OCI-LY3 (cell line): Measurements from ENCODE around the gene GRAMD1A.
"Not testable (repeated sequence)": the region's sequence is repeated elsewhere in the genome, so short reads cannot be mapped to it uniquely, and the experiment has no call there.

Experiments
- H2AFZ ChIP-seq: fragments of 200-600, 300-600 bp; shearing (Covaris generic); 2 replicates; pipeline ENCODE4 v1.6.0; 2014; ENCODE audit warnings: antibody characterized with exemption, low read depth, low read length
- H3K27ac ChIP-seq: fragments of 200-600, 300-600 bp; sonication (generic); 2 replicates; pipeline ENCODE4 v1.5.1; 2014; ENCODE audit warnings: mild to moderate bottlenecking, low read length, moderate library complexity, mixed read lengths
- H3K27me3 ChIP-seq: fragments of 200-600, 300-600 bp; sonication (generic); 2 replicates; pipeline ENCODE4 v1.6.1; 2014; ENCODE audit warnings: low read depth, low read length, mixed read lengths
- H3K36me3 ChIP-seq: fragments of 200-600, 300-600 bp; sonication (generic); replicated peaks from 2 replicates; pipeline ENCODE3; 2014; ENCODE audit warnings: low read depth, low read length, mixed read lengths
- H3K4me1 ChIP-seq: fragments of 300-600, 200-600 bp; sonication (generic); 2 replicates; pipeline ENCODE4 v1.6.1; 2014; ENCODE audit warnings: low read length, mixed read lengths
- H3K4me2 ChIP-seq: fragments of 200-600, 300-600 bp; sonication (generic); 2 replicates; pipeline ENCODE4 v1.6.1; 2014; ENCODE audit warnings: low read length, mixed read lengths
- H3K4me3 ChIP-seq: fragments of 300-600, 200-600 bp; sonication (generic); 2 replicates; pipeline ENCODE4 v1.5.1; 2014; ENCODE audit warnings: antibody characterized with exemption, mild to moderate bottlenecking, low read length, moderate library complexity
- H3K79me2 ChIP-seq: fragments of 300-600, 200-600 bp; shearing (Covaris generic); 2 replicates; pipeline ENCODE4 v1.6.1; 2014; ENCODE audit warnings: mild to moderate bottlenecking, low read length, mixed read lengths
- H3K9ac ChIP-seq: fragments of 300-600, 200-600 bp; shearing (Covaris generic); 2 replicates; pipeline ENCODE4 v1.6.0; 2014; ENCODE audit warnings: mild to moderate bottlenecking, low read length, moderate library complexity
- H3K9me3 ChIP-seq: fragments of 200-600, 300-600 bp; shearing (Covaris generic); 2 replicates; pipeline ENCODE4 v1.6.1; 2014; ENCODE audit warnings: low read length, mixed read lengths; ENCODE audit not compliant: insufficient read depth
- H4K20me1 ChIP-seq: fragments of 200-600, 300-600 bp; sonication (generic); 2 replicates; pipeline ENCODE4 v1.6.1; 2016; ENCODE audit warnings: low read length, mixed read lengths; ENCODE audit not compliant: insufficient read depth
- EZH2phosphoT487 ChIP-seq: fragments of 200-600 bp; shearing (Covaris generic); IDR thresholded peaks from 2 replicates; pipeline ENCODE4 v1.6.1; 2018; ENCODE audit warnings: antibody characterized with exemption, mixed run types, low read depth
- TF ChIP-seq, protein P1 (sequence below): fragments of 200-600, 300-600 bp; sonication (generic); IDR thresholded peaks from 2 replicates; pipeline ENCODE4 v1.5.1; 2014; ENCODE audit warnings: antibody characterized with exemption, low read length, low read depth

Gene GRAMD1A

GRCh38 chr19:35004517-35005255 lies 4.6 kb downstream of the GRAMD1A start:
- TF ChIP-seq, protein P1, sequence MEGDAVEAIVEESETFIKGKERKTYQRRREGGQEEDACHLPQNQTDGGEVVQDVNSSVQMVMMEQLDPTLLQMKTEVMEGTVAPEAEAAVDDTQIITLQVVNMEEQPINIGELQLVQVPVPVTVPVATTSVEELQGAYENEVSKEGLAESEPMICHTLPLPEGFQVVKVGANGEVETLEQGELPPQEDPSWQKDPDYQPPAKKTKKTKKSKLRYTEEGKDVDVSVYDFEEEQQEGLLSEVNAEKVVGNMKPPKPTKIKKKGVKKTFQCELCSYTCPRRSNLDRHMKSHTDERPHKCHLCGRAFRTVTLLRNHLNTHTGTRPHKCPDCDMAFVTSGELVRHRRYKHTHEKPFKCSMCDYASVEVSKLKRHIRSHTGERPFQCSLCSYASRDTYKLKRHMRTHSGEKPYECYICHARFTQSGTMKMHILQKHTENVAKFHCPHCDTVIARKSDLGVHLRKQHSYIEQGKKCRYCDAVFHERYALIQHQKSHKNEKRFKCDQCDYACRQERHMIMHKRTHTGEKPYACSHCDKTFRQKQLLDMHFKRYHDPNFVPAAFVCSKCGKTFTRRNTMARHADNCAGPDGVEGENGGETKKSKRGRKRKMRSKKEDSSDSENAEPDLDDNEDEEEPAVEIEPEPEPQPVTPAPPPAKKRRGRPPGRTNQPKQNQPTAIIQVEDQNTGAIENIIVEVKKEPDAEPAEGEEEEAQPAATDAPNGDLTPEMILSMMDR = no peak
- TF ChIP-seq EZH2phosphoT487 = no peak
- Histone ChIP-seq H3K36me3 (peaks cover 30% of the 10 kb centered on the region), H3K4me2 (no peak overlapping the region)

GRCh38 chr19:35005256-35005977 lies 5.3 kb downstream of the GRAMD1A start:
- Histone ChIP-seq H3K79me2 (peaks cover 66% of the 10 kb centered on the region), H3K4me1 (0 out of 2 replicates have a peak, but pooled peaks cover 10% of the 10 kb centered on the region), H3K9me3 (no peaks in the 10 kb centered on the region), H3K4me3 (no peak overlapping the region), H3K27ac (no peak overlapping the region), H3K36me3 (peaks cover 37% of the 10 kb centered on the region), H2AFZ (no peak overlapping the region), H3K27me3 (no peaks in the 10 kb centered on the region), H3K9ac (no peak overlapping the region), H3K4me2 (no peak overlapping the region), H4K20me1 (peaks cover 39% of the 10 kb centered on the region)
- TF ChIP-seq EZH2phosphoT487 = no peak
- TF ChIP-seq, protein P1 = no peak

More at GRCh38 chr19:35004517-35005255, 4.6 kb downstream of the GRAMD1A start:
- Histone ChIP-seq H3K27me3 (no peaks in the 10 kb centered on the region), H3K27ac (no peak overlapping the region), H3K4me3 (no peak overlapping the region), H4K20me1 (peaks cover 39% of the 10 kb centered on the region), H3K9ac (no peak overlapping the region), H2AFZ (no peak overlapping the region), H3K9me3 (no peaks in the 10 kb centered on the region), H3K4me1 (0 out of 2 replicates have a peak, but pooled peaks cover 10% of the 10 kb centered on the region), H3K79me2 (peaks cover 73% of the 10 kb centered on the region)

- H3K4me2 ChIP-seq, H3K4me3 ChIP-seq, H3K9me3 ChIP-seq, H2AFZ ChIP-seq, H3K27me3 ChIP-seq, H3K4me1 ChIP-seq, H3K9ac ChIP-seq, H3K27ac ChIP-seq: not testable (repeated sequence)
- Histone ChIP-seq H4K20me1 (peaks cover 39% of the 10 kb centered on the region), H3K36me3 (peaks cover 40% of the 10 kb centered on the region), H3K79me2 (peaks cover 60% of the 10 kb centered on the region)
These were observed 5.9 kb downstream of the GRAMD1A start for GRCh38 chr19:35006007-35006341.

GRCh38 chr19:35006342-35006998 lies 6.3 kb downstream of the GRAMD1A start:
- Histone ChIP-seq H3K4me3 (no peak overlapping the region), H4K20me1 (peaks cover 39% of the 10 kb centered on the region), H3K27me3 (no peaks in the 10 kb centered on the region), H3K79me2 (peaks cover 55% of the 10 kb centered on the region), H3K4me2 (no peak overlapping the region), H3K9me3 (no peaks in the 10 kb centered on the region), H3K27ac (no peak overlapping the region), H3K9ac (no peak overlapping the region), H3K4me1 (0 out of 2 replicates have a peak, but pooled peaks cover 5% of the 10 kb centered on the region), H3K36me3 (peaks cover 42% of the 10 kb centered on the region), H2AFZ (no peak overlapping the region)
- TF ChIP-seq, protein P1 = no peak
- TF ChIP-seq EZH2phosphoT487 = no peak
